HCT116 (cell line): ENCODE results near the gene SVIL. TPM values are rescaled to one million over a fixed set of nuclear protein-coding genes. Genes with fewer than 3 reads are reported as not detected.

Experiments used
- ATAC-seq: fragments of 200-7000 bp; cut with Tn5 transposase; 2 replicates; pipeline ENCODE4 v1.9.1; 2020; ENCODE audit warnings: mild to moderate bottlenecking, moderate library complexity
- BruUV-seq: library from RNA; stranded (reverse); fragments of 400-500 nt; replicated peaks from 2 replicates; lab custom pipeline; 2021; lab: Mats Ljungman, UMichigan
- CTCF ChIA-PET: fragments of 300-600 bp; sonication (Branson Sonifier 250); formaldehyde crosslinking; loops from one replicate; lab custom pipeline; 2021; ENCODE audit warnings: antibody characterized with exemption; lab: Charles Lee
- POLR2A ChIA-PET: fragments of 300-600, 350-600 bp; sonication (Branson Sonifier 250); formaldehyde crosslinking; loops from one replicate; lab custom pipeline; 2021; ENCODE audit warnings: antibody characterized with exemption; lab: Charles Lee
- RAD21 ChIA-PET, 2 experiments: fragments of 300-600 bp; sonication (Branson Sonifier 250); formaldehyde crosslinking; loops; one replicate each; lab custom pipeline; 2023; ENCODE audit warnings: low total read pairs in 2 of 2; ENCODE audit not compliant: uncharacterized antibody in 2 of 2, unreplicated experiment in 2 of 2, low non-redundant PET in 1 of 2; lab: Charles Lee
- DNase-seq: peaks from one replicate; pipeline ENCODE4 v3.0.0-alpha.2; 2010; ENCODE audit warnings: low read depth, low spot score
- H2AFZ ChIP-seq: fragments of 200-600 bp; shearing (Covaris generic), sonication (generic); 2 replicates; pipeline ENCODE4 v1.6.1; 2017; ENCODE audit warnings: low read depth, mixed run types, mixed read lengths, antibody characterized with exemption, low read length; ENCODE audit not compliant: poor library complexity, severe bottlenecking
- H3K27ac ChIP-seq: 2 replicates; pipeline ENCODE4 v1.5.1; 2012; ENCODE audit warnings: low read depth, low read length
- H3K27me3 ChIP-seq: fragments of 200-600 bp; sonication (generic); 2 replicates; pipeline ENCODE4 v1.6.1; 2016; ENCODE audit warnings: mixed run types, low read length, mixed read lengths; ENCODE audit not compliant: insufficient read depth
- H3K36me3 ChIP-seq, 2 experiments: fragments of 200-500 bp in 1 of 2; fragments of 200-600 bp in 1 of 2; sonication (Bioruptor generic) in 1 of 2; sonication (generic) in 1 of 2; 2 replicates each; pipeline versions ENCODE4 v1.5.1 to v1.6.1; 2014 to 2016; ENCODE audit warnings: low read length in 2 of 2, inconsistent platforms in 1 of 2, mixed read lengths in 1 of 2, mixed run types in 1 of 2; ENCODE audit not compliant: insufficient read depth in 2 of 2, control insufficient read depth in 1 of 2
- H3K4me1 ChIP-seq, 2 experiments: fragments of 200-600 bp in 1 of 2; sonication (generic) in 1 of 2; 2 replicates each; pipeline versions ENCODE4 v1.5.1 to v1.6.1; 2012 to 2017; ENCODE audit warnings: low read length in 2 of 2, inconsistent platforms in 1 of 2, mild to moderate bottlenecking in 1 of 2, mixed read lengths in 1 of 2, mixed run types in 1 of 2, moderate library complexity in 1 of 2; ENCODE audit not compliant: insufficient read depth in 2 of 2, control insufficient read depth in 1 of 2
- H3K4me2 ChIP-seq: fragments of 200-600 bp; sonication (generic); 2 replicates; pipeline ENCODE4 v1.6.1; 2017; ENCODE audit warnings: mixed run types, low read length, mixed read lengths
- H3K4me3 ChIP-seq, 2 experiments: fragments of 200-600 bp in 1 of 2; sonication (generic) in 1 of 2; replicated peaks in 1 of 2; 2 replicates each; pipeline ENCODE4 v1.5.1; 2011 to 2016; ENCODE audit warnings: low read length in 2 of 2, control low read depth in 1 of 2, low read depth in 1 of 2, mild to moderate bottlenecking in 1 of 2, mixed read lengths in 1 of 2, mixed run types in 1 of 2
- H3K79me2 ChIP-seq: fragments of 200-600 bp; sonication (generic); 2 replicates; pipeline ENCODE4 v1.6.1; 2017; ENCODE audit warnings: mild to moderate bottlenecking, mixed run types, low read length, moderate library complexity, mixed read lengths; ENCODE audit not compliant: insufficient read depth
- H3K9ac ChIP-seq: fragments of 200-600 bp; sonication (generic); 2 replicates; pipeline ENCODE4 v1.6.1; 2016; ENCODE audit warnings: low read length, mixed read lengths
- H3K9me2 ChIP-seq: fragments of 200-600 bp; sonication (generic), shearing (Covaris generic); 2 replicates; pipeline ENCODE4 v1.6.1; 2017; ENCODE audit warnings: mixed run types, mild to moderate bottlenecking, moderate library complexity; ENCODE audit not compliant: insufficient read depth
- H3K9me3 ChIP-seq, 2 experiments: fragments of 200-500 bp in 1 of 2; fragments of 200-600 bp in 1 of 2; sonication (Bioruptor generic) in 1 of 2; sonication (generic) in 1 of 2; 2 replicates each; pipeline ENCODE4 v1.6.1; 2014 to 2017; ENCODE audit warnings: low read length in 2 of 2, mixed read lengths in 2 of 2, inconsistent platforms in 1 of 2, low read depth in 1 of 2, mild to moderate bottlenecking in 1 of 2, mixed run types in 1 of 2, moderate library complexity in 1 of 2; ENCODE audit not compliant: control insufficient read depth in 1 of 2, insufficient read depth in 1 of 2
- H4K20me1 ChIP-seq: fragments of 200-600 bp; sonication (generic), shearing (Covaris generic); 2 replicates; pipeline ENCODE4 v1.6.1; 2017; ENCODE audit warnings: mixed run types, mild to moderate bottlenecking, moderate library complexity; ENCODE audit not compliant: insufficient read depth
- CBX3 ChIP-seq: IDR thresholded peaks from 2 replicates; pipeline ENCODE4 v1.6.1; 2012; ENCODE audit warnings: low read depth
- EGR1 ChIP-seq: IDR thresholded peaks from 2 replicates; pipeline ENCODE4 v1.6.1; 2012; ENCODE audit warnings: low read depth
- EZH2 ChIP-seq: fragments of 200-600 bp; sonication (generic); IDR thresholded peaks from 2 replicates; pipeline ENCODE4 v1.6.1; 2017; ENCODE audit warnings: antibody characterized with exemption, mixed run types
- EZH2phosphoT487 ChIP-seq: fragments of 200-600 bp; IDR thresholded peaks from 2 replicates; pipeline ENCODE4 v1.6.1; 2018; ENCODE audit warnings: antibody characterized with exemption, borderline replicate concordance
- FOSL1 ChIP-seq: IDR thresholded peaks from 2 replicates; pipeline ENCODE4 v1.6.1; 2012; ENCODE audit warnings: low read depth
- MAX ChIP-seq: IDR thresholded peaks from 2 replicates; pipeline ENCODE4 v1.6.1; 2012
- SIN3A ChIP-seq: IDR thresholded peaks from 2 replicates; pipeline ENCODE4 v1.6.1; 2012; ENCODE audit warnings: low read depth
- SP1 ChIP-seq: IDR thresholded peaks from 2 replicates; pipeline ENCODE4 v1.6.1; 2012; ENCODE audit warnings: low read depth
- YY1 ChIP-seq: IDR thresholded peaks from 2 replicates; pipeline ENCODE4 v1.6.1; 2011; ENCODE audit warnings: low read length, low read depth, moderate library complexity, mild to moderate bottlenecking; ENCODE audit not compliant: insufficient replicate concordance; ENCODE audit errors: extremely low read depth
- ZFX ChIP-seq: fragments of 450-650 bp; IDR thresholded peaks from 2 replicates; pipeline ENCODE4 v1.6.1; 2017
- ZNF274 ChIP-seq: fragments of 200-500 bp; sonication (Bioruptor generic); IDR thresholded peaks from 2 replicates; pipeline ENCODE4 v1.6.1; 2014; ENCODE audit warnings: mild to moderate bottlenecking, low read depth, low read length, inconsistent platforms
- intact Hi-C: fragments of 100-400 bp; cut with micrococcal nuclease; formaldehyde crosslinking; loops from 2 replicates; pipeline ENCODE4 v1.10.0; 2022
- total RNA-seq: library from RNA; stranded (reverse); gene quantifications from one replicate; pipeline ENCODE4 v1.2.1, GENCODE V29; 2021; ENCODE audit not compliant: unreplicated experiment
- TF ChIP-seq, protein P1 (sequence below): IDR thresholded peaks from 2 replicates; pipeline ENCODE4 v1.6.1; 2011; ENCODE audit warnings: mild to moderate bottlenecking, low read length, moderate library complexity; ENCODE audit not compliant: insufficient replicate concordance; ENCODE audit errors: extremely low read depth
- TF ChIP-seq, protein P2 (sequence below): IDR thresholded peaks from 2 replicates; pipeline ENCODE4 v1.6.1; 2012; ENCODE audit warnings: low read depth

SVIL gene
- total RNA-seq, 1 experiment from 2014 or later, result 27.0 TPM

- TF ChIP-seq, protein P1, sequence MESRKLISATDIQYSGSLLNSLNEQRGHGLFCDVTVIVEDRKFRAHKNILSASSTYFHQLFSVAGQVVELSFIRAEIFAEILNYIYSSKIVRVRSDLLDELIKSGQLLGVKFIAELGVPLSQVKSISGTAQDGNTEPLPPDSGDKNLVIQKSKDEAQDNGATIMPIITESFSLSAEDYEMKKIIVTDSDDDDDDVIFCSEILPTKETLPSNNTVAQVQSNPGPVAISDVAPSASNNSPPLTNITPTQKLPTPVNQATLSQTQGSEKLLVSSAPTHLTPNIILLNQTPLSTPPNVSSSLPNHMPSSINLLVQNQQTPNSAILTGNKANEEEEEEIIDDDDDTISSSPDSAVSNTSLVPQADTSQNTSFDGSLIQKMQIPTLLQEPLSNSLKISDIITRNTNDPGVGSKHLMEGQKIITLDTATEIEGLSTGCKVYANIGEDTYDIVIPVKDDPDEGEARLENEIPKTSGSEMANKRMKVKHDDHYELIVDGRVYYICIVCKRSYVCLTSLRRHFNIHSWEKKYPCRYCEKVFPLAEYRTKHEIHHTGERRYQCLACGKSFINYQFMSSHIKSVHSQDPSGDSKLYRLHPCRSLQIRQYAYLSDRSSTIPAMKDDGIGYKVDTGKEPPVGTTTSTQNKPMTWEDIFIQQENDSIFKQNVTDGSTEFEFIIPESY, result no peak
- TF ChIP-seq ZNF274 (no peak), SP1 (no peak), CBX3 (no peak), EZH2 (no peak), MAX (no peak)
Observed at GRCh38 chr10:29642990-29643389, 8.2 kb upstream of the SVIL start (continued).

GRCh38 chr10:29637537-29637936, 2.8 kb upstream of the SVIL start:
- H4K20me1 ChIP-seq, result no peaks in the 10 kb centered on the region
- no peak overlapping the region for H3K4me2 ChIP-seq
- no peak for TF ChIP-seq YY1
- no peak for TF ChIP-seq ZNF274
- no peak for TF ChIP-seq EZH2
- TF ChIP-seq EZH2phosphoT487, result no peak
- TF ChIP-seq FOSL1, result no peak
- TF ChIP-seq, protein P1, result no peak
- TF ChIP-seq, protein P2, sequence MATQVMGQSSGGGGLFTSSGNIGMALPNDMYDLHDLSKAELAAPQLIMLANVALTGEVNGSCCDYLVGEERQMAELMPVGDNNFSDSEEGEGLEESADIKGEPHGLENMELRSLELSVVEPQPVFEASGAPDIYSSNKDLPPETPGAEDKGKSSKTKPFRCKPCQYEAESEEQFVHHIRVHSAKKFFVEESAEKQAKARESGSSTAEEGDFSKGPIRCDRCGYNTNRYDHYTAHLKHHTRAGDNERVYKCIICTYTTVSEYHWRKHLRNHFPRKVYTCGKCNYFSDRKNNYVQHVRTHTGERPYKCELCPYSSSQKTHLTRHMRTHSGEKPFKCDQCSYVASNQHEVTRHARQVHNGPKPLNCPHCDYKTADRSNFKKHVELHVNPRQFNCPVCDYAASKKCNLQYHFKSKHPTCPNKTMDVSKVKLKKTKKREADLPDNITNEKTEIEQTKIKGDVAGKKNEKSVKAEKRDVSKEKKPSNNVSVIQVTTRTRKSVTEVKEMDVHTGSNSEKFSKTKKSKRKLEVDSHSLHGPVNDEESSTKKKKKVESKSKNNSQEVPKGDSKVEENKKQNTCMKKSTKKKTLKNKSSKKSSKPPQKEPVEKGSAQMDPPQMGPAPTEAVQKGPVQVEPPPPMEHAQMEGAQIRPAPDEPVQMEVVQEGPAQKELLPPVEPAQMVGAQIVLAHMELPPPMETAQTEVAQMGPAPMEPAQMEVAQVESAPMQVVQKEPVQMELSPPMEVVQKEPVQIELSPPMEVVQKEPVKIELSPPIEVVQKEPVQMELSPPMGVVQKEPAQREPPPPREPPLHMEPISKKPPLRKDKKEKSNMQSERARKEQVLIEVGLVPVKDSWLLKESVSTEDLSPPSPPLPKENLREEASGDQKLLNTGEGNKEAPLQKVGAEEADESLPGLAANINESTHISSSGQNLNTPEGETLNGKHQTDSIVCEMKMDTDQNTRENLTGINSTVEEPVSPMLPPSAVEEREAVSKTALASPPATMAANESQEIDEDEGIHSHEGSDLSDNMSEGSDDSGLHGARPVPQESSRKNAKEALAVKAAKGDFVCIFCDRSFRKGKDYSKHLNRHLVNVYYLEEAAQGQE, result no peak
- no peak for TF ChIP-seq SIN3A
- TF ChIP-seq EGR1, result no peak
- no peak for TF ChIP-seq MAX
- TF ChIP-seq ZFX, result no peak
- H3K79me2 ChIP-seq, result peaks cover 18% of the 10 kb centered on the region; the same call in 1 of the 2 replicates
- no peaks in the 10 kb centered on the region; a peak in 1 of 4 replicates for H3K36me3 ChIP-seq
- no peak overlapping the region for H3K27ac ChIP-seq
- no peaks in the 10 kb centered on the region for H3K27me3 ChIP-seq
- DNase-seq, result no peak
- H3K9me3 ChIP-seq, result no peaks in the 10 kb centered on the region
- no peak overlapping the region for H3K4me3 ChIP-seq
- ChIA-PET POLR2A (no interaction called here), CTCF (no interaction called here), RAD21 (no interaction called here)
- intact Hi-C loops, result no loop called here
- peaks cover 44 to 51% of the 10 kb centered on the region in 2 experiments for H3K4me1 ChIP-seq
- no peak for ATAC-seq
- BruUV-seq, result no TSS peak
- H3K9ac ChIP-seq, result no peak overlapping the region
- no peaks in the 10 kb centered on the region for H3K9me2 ChIP-seq
- H2AFZ ChIP-seq, result no peak overlapping the region
